LNCAP (cell line): ENCODE data around the gene IL17RD.

ENCODE experiments used
- CTCF ChIP-seq: fragments of 450-650 bp; IDR thresholded peaks from 2 replicates; pipeline ENCODE4 v1.5.1; 2017; ENCODE audit warnings: mild to moderate bottlenecking

The IL17RD gene

GRCh38 chr3:57126244-57126643, 38.9 kb downstream of the IL17RD start:
- no peak for TF ChIP-seq CTCF

DNA sequence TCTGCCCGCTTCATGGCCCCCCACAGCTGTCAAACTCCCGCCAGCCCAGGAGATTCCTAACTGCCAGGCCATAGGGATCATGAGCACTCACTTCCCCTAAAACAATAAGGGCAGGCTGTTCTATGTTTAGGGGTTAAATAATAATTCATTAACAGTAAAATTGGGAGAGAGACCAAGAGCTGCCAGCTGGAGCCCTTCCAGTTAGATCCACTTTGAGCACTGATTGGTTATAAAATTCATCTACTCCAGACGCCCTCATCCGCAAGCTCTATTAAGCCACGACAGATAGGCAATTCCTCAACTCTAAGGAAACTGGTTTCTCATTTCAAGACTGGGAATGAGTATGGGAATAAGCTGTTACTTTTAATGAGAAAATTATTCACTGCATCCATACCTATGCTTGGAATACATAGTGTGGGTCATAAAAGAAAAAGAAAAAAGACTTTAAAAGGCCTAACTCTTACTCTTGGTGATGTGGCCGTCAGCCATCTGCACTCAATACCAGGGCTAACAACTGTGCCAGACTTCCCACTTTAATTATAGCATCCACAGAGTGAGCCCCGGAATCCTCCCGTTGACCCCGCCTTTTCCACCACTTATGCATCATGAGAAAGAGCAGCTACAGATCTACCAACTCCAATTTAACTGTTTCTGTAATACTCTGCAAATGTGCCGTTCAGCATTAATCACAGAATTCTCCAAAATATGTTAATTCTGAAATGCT, 44.5 kb downstream of the IL17RD start:
- TF ChIP-seq CTCF, result no peak

DNA sequence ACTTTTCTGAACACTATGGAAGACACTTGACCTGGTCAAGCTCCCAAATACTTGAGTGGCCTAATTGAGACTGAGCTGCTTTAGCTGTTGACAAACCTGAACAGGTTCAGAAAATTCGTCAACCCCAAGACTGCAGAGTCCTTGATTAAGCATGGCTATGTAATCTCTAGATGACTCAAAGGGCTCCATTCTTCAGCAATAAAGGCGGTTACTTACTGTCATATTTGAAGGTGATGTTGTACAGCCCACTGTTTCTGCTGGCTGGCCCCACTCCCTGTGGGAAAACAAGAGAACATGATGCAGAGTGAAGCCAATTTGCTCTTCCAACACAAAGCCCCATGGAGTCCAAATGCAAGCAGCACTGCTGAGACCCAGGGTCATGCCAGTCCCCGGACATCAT, 45.1 kb downstream of the IL17RD start:
- no peak for TF ChIP-seq CTCF

GRCh38 chr3:57118254-57118653, 46.9 kb downstream of the IL17RD start:
- no peak for TF ChIP-seq CTCF

- TF ChIP-seq CTCF, result no peak
Observed at GRCh38 chr3:57116501-57116900, 48.7 kb downstream of the IL17RD start.

GRCh38 chr3:57112206-57112605, 52.9 kb downstream of the IL17RD start:
- no peak; the same call in 1 of the 2 replicates for TF ChIP-seq CTCF

DNA sequence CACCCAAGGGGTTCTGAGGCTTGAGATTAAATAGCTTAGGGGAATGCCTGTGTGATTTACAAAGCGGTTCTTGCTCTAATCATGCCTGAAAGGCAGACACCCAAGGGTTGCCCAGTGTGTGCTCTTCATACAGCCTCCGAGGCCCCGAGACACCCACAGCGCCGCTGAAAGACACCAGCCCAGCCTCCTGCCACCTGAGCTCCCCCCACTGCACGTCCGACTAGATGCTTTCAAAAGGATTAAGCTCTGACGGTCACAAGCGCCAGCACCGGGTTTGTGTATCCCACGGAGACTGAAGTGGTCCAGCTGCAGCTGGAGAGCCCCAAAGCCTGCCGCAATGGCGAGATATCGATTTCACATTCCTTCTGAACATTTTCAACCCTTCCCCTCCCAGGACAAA, 54.4 kb downstream of the IL17RD start:
- TF ChIP-seq CTCF, result no peak

DNA sequence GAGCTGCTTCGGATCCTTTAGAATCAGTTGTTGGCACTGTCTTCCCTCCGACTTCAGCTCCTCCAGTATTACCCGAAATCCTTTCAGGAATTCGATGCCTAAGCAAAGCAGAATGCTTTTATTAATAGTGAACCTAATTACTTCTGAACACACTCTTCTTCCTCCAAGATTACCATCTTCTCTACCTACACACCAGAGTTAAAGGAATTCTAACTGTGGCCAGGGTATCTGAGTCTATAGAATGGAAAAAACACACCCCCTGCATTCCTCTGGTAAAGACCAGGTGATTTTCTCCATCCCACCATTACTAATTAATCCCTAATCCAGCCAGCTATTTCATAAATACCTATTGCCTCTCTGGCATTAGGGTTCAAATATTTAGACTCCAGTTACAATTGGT, 54.9 kb downstream of the IL17RD start:
- no peak for TF ChIP-seq CTCF
